PFSK-1 (cell line): ENCODE measurements around the gene DPP8.

ENCODE experiments used
- POLR2AphosphoS5 ChIP-seq: IDR thresholded peaks from 2 replicates; pipeline ENCODE4 v1.6.1; 2012; ENCODE audit warnings: low read depth, mild to moderate bottlenecking, control low read depth, low read length, moderate library complexity
- TF ChIP-seq, protein P1 (sequence below), 2 experiments: IDR thresholded peaks; 2 replicates each; pipeline versions ENCODE4 v1.6.1 to v1.8.0; 2011 to 2012; ENCODE audit warnings: low read depth in 2 of 2, low read length in 2 of 2, control low read depth in 1 of 2, inconsistent platforms in 1 of 2, mild to moderate bottlenecking in 1 of 2, moderate library complexity in 1 of 2; ENCODE audit not compliant: insufficient read depth in 1 of 2

GRCh38 chr15:65516997-65517865 is at the start of gene DPP8:
- TF ChIP-seq, protein P1, sequence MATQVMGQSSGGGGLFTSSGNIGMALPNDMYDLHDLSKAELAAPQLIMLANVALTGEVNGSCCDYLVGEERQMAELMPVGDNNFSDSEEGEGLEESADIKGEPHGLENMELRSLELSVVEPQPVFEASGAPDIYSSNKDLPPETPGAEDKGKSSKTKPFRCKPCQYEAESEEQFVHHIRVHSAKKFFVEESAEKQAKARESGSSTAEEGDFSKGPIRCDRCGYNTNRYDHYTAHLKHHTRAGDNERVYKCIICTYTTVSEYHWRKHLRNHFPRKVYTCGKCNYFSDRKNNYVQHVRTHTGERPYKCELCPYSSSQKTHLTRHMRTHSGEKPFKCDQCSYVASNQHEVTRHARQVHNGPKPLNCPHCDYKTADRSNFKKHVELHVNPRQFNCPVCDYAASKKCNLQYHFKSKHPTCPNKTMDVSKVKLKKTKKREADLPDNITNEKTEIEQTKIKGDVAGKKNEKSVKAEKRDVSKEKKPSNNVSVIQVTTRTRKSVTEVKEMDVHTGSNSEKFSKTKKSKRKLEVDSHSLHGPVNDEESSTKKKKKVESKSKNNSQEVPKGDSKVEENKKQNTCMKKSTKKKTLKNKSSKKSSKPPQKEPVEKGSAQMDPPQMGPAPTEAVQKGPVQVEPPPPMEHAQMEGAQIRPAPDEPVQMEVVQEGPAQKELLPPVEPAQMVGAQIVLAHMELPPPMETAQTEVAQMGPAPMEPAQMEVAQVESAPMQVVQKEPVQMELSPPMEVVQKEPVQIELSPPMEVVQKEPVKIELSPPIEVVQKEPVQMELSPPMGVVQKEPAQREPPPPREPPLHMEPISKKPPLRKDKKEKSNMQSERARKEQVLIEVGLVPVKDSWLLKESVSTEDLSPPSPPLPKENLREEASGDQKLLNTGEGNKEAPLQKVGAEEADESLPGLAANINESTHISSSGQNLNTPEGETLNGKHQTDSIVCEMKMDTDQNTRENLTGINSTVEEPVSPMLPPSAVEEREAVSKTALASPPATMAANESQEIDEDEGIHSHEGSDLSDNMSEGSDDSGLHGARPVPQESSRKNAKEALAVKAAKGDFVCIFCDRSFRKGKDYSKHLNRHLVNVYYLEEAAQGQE (IDR thresholded peaks at IDR 0.05; ENCODE audit: insufficient read depth in 1 of 2, low read depth in 2 of 2, low read length in 2 of 2): peak in 1 of 2 experiments; percentile 34; a peak in 2 of 4 replicates
- peak; percentile 98 for TF ChIP-seq POLR2AphosphoS5
